ENCODE data around the gene ENPP3. TPM values are rescaled to one million over a fixed set of nuclear protein-coding genes. Genes with fewer than 3 reads are reported as not detected.

The ENPP3 gene
- polyA plus RNA-seq, 1 experiment, result 0.14 TPM

- TF ChIP-seq CTCF (IDR thresholded peaks at IDR 0.05; ENCODE audit: low read depth, low read length), result no peak
- Histone ChIP-seq H3K9me3 (ENCODE audit: control insufficient read depth, insufficient read depth, low read length) (no peaks in the 10 kb centered on the region), H3K27ac (ENCODE audit: low read depth, low read length) (no peak overlapping the region), H3K4me3 (ENCODE audit: low read depth, low read length) (no peak overlapping the region), H3K27me3 (ENCODE audit: control insufficient read depth, insufficient read depth, low read length) (no peaks in the 10 kb centered on the region)
- ChIA-PET CTCF (interaction anchor here (2.0 kb wide), 1 partner anchor 78 kb away, joined by 6 read pairs; no protein-coding TSS in a partner anchor), POLR2A (no interaction called here)
- no peak for DNase-seq (ENCODE audit: low read depth, low spot score)
Measured at GRCh38 chr6:131773284-131773950, 136.3 kb downstream of the ENPP3 start.

- no peak for TF ChIP-seq CTCF (IDR thresholded peaks at IDR 0.05; ENCODE audit: low read depth, low read length)
- Histone ChIP-seq H3K27me3 (ENCODE audit: control insufficient read depth, insufficient read depth, low read length) (peaks cover under 1% of the 10 kb centered on the region), H3K9me3 (ENCODE audit: control insufficient read depth, insufficient read depth, low read length) (no peaks in the 10 kb centered on the region), H3K27ac (ENCODE audit: low read depth, low read length) (no peak overlapping the region), H3K4me3 (ENCODE audit: low read depth, low read length) (no peak overlapping the region)
- ChIA-PET CTCF (no interaction called here), POLR2A (no interaction called here)
- DNase-seq (ENCODE audit: low read depth, low spot score), result no peak
Measured at GRCh38 chr6:131775886-131776285, 138.8 kb downstream of the ENPP3 start.

- Histone ChIP-seq H3K27me3 (ENCODE audit: control insufficient read depth, insufficient read depth, low read length) (peaks cover 2% of the 10 kb centered on the region), H3K4me3 (ENCODE audit: low read depth, low read length) (no peak overlapping the region), H3K27ac (ENCODE audit: low read depth, low read length) (no peak overlapping the region), H3K9me3 (ENCODE audit: control insufficient read depth, insufficient read depth, low read length) (no peaks in the 10 kb centered on the region)
- no peak for TF ChIP-seq CTCF (IDR thresholded peaks at IDR 0.05; ENCODE audit: low read depth, low read length)
- POLR2A ChIA-PET, result no interaction called here
- CTCF ChIA-PET, result no interaction called here
- no peak for DNase-seq (ENCODE audit: low read depth, low spot score)
Measured at GRCh38 chr6:131776985-131777384, 139.9 kb downstream of the ENPP3 start.

GRCh38 chr6:131778169-131778568, 141.1 kb downstream of the ENPP3 start:
- no peak overlapping the region for H3K4me3 ChIP-seq (ENCODE audit: low read depth, low read length)
- no peak overlapping the region for H3K27ac ChIP-seq (ENCODE audit: low read depth, low read length)
- TF ChIP-seq CTCF (IDR thresholded peaks at IDR 0.05; ENCODE audit: low read depth, low read length), result no peak
- peaks cover 2% of the 10 kb centered on the region for H3K27me3 ChIP-seq (ENCODE audit: control insufficient read depth, insufficient read depth, low read length)
- ChIA-PET CTCF (interaction anchor here (0.6 kb wide), 2 partner anchors 16 to 83 kb away, joined by 3 to 5 read pairs; no protein-coding TSS in a partner anchor), POLR2A (interaction anchor here (0.7 kb wide), 1 partner anchor 90 kb away, joined by 3 read pairs; no protein-coding TSS in a partner anchor)
- DNase-seq (ENCODE audit: low read depth, low spot score), result no peak
- H3K9me3 ChIP-seq (ENCODE audit: control insufficient read depth, insufficient read depth, low read length), result no peaks in the 10 kb centered on the region

- POLR2A ChIA-PET, result no interaction called here
- H3K27me3 ChIP-seq (ENCODE audit: control insufficient read depth, insufficient read depth, low read length), result peaks cover 2% of the 10 kb centered on the region
- no peak overlapping the region for H3K4me3 ChIP-seq (ENCODE audit: low read depth, low read length)
- H3K9me3 ChIP-seq (ENCODE audit: control insufficient read depth, insufficient read depth, low read length), result no peaks in the 10 kb centered on the region
- no peak for TF ChIP-seq CTCF (IDR thresholded peaks at IDR 0.05; ENCODE audit: low read depth, low read length)
- no peak for DNase-seq (ENCODE audit: low read depth, low spot score)
- H3K27ac ChIP-seq (ENCODE audit: low read depth, low read length), result no peak overlapping the region
- CTCF ChIA-PET, result no interaction called here
Measured at GRCh38 chr6:131779304-131779703, 142.2 kb downstream of the ENPP3 start.
